ENCODE data around the gene BEGAIN.

DNA sequence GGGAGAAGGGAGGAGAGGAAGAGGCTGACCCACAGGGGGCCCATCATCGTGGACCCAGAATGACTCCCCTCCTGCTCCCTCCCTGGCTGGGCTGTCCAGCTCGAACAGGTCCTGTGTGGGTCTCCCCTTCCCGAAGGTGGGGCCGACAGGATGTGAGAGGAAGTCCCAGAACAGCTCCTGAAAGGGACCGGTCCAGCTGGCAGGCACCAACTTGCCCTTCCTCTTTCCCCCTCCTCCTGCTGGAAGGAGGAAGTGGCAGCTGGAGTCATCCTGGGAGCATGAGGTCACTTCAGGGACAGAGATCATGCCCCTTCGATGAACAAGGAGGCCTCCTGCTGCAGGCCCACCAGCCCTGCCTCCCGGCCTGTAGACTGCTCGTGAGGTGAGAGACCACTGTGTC, 35.0 kb upstream of the BEGAIN start:
- TF ChIP-seq, protein P1, sequence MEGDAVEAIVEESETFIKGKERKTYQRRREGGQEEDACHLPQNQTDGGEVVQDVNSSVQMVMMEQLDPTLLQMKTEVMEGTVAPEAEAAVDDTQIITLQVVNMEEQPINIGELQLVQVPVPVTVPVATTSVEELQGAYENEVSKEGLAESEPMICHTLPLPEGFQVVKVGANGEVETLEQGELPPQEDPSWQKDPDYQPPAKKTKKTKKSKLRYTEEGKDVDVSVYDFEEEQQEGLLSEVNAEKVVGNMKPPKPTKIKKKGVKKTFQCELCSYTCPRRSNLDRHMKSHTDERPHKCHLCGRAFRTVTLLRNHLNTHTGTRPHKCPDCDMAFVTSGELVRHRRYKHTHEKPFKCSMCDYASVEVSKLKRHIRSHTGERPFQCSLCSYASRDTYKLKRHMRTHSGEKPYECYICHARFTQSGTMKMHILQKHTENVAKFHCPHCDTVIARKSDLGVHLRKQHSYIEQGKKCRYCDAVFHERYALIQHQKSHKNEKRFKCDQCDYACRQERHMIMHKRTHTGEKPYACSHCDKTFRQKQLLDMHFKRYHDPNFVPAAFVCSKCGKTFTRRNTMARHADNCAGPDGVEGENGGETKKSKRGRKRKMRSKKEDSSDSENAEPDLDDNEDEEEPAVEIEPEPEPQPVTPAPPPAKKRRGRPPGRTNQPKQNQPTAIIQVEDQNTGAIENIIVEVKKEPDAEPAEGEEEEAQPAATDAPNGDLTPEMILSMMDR (conservative IDR thresholded peaks at IDR 0.05 in 1 of 2, IDR thresholded peaks at IDR 0.05 in 1 of 2; ENCODE audit: low read depth in 1 of 2, low read length in 2 of 2) = no peak
- TF ChIP-seq EZH2 (IDR thresholded peaks at IDR 0.05; ENCODE audit: low read length, missing control alignments) = no peak
